ENCODE data around the gene NPC1L1.

DNA sequence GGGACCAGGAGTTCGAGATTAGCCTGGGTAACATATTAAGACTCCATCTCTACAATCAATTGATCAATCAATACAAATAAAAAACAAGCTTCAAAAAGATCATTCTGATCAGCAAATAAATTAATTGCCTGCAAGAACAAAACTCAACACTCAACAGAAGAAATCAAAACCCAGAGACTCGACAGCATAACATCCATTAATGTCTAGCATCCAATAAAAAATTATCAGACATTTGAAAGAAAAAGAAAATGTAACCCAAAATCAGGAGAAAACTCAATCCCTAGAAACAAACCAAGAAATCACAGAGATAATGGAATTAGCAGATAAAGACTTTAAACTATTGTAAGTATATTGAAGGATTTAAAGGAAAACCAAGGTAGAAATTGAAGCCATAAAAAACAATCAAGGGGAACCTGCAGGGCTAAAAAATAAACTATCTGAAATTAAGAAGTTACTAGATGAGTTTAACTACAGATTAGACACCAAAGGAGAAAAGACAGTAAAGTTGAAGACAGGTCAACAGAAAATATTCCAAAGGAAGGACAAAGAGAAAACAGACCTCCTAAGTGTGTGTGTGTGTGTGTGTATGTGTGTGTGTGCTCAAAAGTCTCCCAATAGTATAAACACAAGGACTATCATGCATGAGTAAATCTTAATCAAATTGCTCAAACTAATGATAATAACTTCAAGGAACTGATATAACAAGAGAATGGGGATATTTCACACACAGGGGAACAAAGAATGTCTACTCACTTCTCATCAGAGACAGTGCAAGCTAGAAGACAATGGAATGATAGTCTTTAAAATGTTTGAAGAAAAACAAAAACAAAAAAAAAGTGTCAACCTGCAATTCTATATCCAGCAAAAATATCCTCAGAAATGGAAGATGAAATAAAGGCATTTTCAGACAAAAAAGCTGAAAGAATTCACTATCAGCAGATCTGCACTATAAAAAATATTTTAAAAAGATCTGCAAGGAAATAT lies 58.3 kb downstream of the NPC1L1 start:
- TF ChIP-seq, protein P1, sequence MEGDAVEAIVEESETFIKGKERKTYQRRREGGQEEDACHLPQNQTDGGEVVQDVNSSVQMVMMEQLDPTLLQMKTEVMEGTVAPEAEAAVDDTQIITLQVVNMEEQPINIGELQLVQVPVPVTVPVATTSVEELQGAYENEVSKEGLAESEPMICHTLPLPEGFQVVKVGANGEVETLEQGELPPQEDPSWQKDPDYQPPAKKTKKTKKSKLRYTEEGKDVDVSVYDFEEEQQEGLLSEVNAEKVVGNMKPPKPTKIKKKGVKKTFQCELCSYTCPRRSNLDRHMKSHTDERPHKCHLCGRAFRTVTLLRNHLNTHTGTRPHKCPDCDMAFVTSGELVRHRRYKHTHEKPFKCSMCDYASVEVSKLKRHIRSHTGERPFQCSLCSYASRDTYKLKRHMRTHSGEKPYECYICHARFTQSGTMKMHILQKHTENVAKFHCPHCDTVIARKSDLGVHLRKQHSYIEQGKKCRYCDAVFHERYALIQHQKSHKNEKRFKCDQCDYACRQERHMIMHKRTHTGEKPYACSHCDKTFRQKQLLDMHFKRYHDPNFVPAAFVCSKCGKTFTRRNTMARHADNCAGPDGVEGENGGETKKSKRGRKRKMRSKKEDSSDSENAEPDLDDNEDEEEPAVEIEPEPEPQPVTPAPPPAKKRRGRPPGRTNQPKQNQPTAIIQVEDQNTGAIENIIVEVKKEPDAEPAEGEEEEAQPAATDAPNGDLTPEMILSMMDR (IDR thresholded peaks at IDR 0.05) = no peak
- TF ChIP-seq, protein P2, sequence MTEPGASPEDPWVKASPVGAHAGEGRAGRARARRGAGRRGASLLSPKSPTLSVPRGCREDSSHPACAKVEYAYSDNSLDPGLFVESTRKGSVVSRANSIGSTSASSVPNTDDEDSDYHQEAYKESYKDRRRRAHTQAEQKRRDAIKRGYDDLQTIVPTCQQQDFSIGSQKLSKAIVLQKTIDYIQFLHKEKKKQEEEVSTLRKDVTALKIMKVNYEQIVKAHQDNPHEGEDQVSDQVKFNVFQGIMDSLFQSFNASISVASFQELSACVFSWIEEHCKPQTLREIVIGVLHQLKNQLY (CRISPR knock-in tag; IDR thresholded peaks at IDR 0.05) = no peak
